Ovary (tissue), 9 donors: ENCODE results near the gene KBTBD13. TPM values are rescaled to one million over a fixed set of nuclear protein-coding genes. Genes with fewer than 3 reads are reported as not detected.
A peak's percentile ranks its signal among the peaks of the same experiment; 100 is the strongest.

Source experiments
- DNase-seq, 5 donors: peaks; one replicate each; pipeline ENCODE4 v3.0.0-alpha.2; 2019 to 2020
- H3K27ac ChIP-seq, 2 donors: fragments of 200-600 bp; one replicate each; pipeline versions ENCODE4 v1.5.1 to v1.8.0; 2019 to 2022
- H3K27me3 ChIP-seq: fragments of 200-600 bp; one replicate; pipeline ENCODE4 v1.8.0; 2022
- H3K36me3 ChIP-seq: fragments of 200-600 bp; sonication (generic); one replicate; pipeline ENCODE4 v1.5.1; 2019
- H3K4me1 ChIP-seq: one replicate; pipeline ENCODE4 v1.8.1; 2013; ENCODE audit warnings: mild to moderate bottlenecking, moderate library complexity; ENCODE audit not compliant: insufficient read depth
- H3K4me3 ChIP-seq: fragments of 200-600 bp; sonication (generic); one replicate; pipeline ENCODE4 v1.5.1; 2017
- H3K9me3 ChIP-seq, 2 donors: fragments of 200-600 bp in 1 of 2; sonication (generic) in 1 of 2; one replicate each; pipeline versions ENCODE4 v1.5.1 to v1.8.1; 2013 to 2019; ENCODE audit warnings: mild to moderate bottlenecking in 1 of 2, moderate library complexity in 1 of 2
- CTCF ChIP-seq, 3 donors: fragments of 450-650 bp in 2 of 3; fragments of 200-600 bp in 1 of 3; IDR thresholded peaks; one replicate each; pipeline versions ENCODE4 v1.5.1 to v1.8.0; 2016 to 2022; ENCODE audit warnings: antibody characterized with exemption in 3 of 3, mild to moderate bottlenecking in 1 of 3
- EP300 ChIP-seq: sonication (generic); formaldehyde crosslinking; IDR thresholded peaks from one replicate; pipeline ENCODE4 v1.6.1; 2017; ENCODE audit warnings: antibody characterized with exemption
- POLR2A ChIP-seq: fragments of 450-650 bp; IDR thresholded peaks from one replicate; pipeline ENCODE4 v1.6.1; 2017; ENCODE audit warnings: antibody characterized with exemption, mild to moderate bottlenecking, moderate library complexity
- WGBS, 3 donors: extraction: QIAGEN DNeasy Blood & Tissue Kit in 1 of 3; methylation state at CpG; one replicate each; pipeline versions ENCODE4 v1.1.5 to v1.1.7; 2013 to 2017; 5-methylcytosine and 5-hydroxymethylcytosine counted together
- intact Hi-C, 4 donors: fragments of 100-400 bp; cut with DNase I; formaldehyde crosslinking; loops; one replicate each; pipeline versions ENCODE4 v1.11.0 to v1.15.1; 2022 to 2023
- polyA plus RNA-seq, 2 donors: library from polyadenylated mRNA; stranded (reverse); fragments of 200-250 nt in 1 of 2; fragments of 350-450 nt in 1 of 2; fragmentation: Illumina TruSeq in 1 of 2; extraction: RNeasy Lipid Tissue Mini Kit (QIAGEN cat#74804) in 1 of 2; gene quantifications; one replicate each; pipeline ENCODE4 v1.2.3, GENCODE V29; 2013 to 2014
- total RNA-seq, 7 donors: library from RNA; depleted of rRNA in 2 of 7; stranded (reverse); fragments of >200 nt in 2 of 7; fragmentation: NEBNext Ultra II Directional in 3 of 7; extraction: Animal tissue kit (Norgen Biotek cat#: 25700) in 3 of 7; gene quantifications; one replicate each; pipeline versions ENCODE4 v1.1.0 to v1.2.4, GENCODE V29; 2016 to 2023
- donor health status: DM: no; HTN: no; CAD: no; lungs with moderate emphysema.
- donor health status: DM: no; HTN: no; CAD: no.
- donor health status: Bipolar disorder and iron deficiency.
- donor health status: DM: yes; HTN: yes; CAD: no.
- donor health status: DM: no; HTN: no; CAD: no.
- donor health status: DM: yes; HTN: yes; CAD: no.

Gene KBTBD13
- total and polyA plus RNA-seq, 9 donors: 0.07 to 0.28 (median 0.09) TPM; not detected in 3

DNA sequence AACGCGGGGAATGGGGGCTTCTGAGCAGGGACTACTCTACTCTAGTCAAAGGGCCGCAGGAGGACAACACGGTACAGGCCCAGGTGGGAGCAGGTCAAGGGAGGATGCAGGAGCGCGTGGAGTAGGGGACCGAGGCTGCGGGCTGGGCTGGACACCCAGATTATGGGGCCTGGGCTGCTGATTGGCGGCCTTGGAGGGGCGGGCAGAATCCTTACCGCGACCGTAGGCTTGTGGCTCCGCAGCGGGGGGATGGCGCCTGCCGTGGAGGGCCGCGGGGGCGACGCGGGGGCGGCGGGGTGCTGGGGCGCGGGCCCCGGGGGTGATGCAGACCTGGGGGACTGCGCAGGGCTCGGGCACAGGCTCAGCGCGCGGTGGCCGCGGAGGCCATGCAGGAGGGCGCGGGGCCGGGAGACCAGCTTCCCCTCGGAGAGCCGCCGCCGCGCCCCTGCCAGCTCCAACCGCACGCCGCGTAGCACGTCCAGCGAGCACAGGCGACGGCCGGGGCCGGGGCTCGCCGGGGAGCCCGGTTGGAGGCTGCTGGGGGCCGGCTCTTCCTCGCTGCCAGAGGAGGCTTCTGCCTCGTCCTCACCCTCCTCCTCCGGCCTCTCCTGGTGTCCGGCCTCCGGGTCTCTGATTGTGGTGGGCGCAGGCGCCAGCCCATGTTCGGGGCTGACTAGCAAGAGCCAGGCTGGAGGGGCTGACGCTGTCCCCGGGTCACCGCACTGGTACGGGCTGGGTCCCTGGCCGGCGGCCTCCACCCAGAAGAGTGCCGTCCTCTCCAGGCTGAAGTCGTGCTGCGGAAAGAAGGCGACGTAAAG is 25.6 kb downstream of the KBTBD13 start:
- DNase-seq: no peak
- Histone ChIP-seq H3K9me3 (no peaks in the 10 kb centered on the region), H3K27ac (no peak overlapping the region), H3K27me3 (no peaks in the 10 kb centered on the region), H3K4me1 (no peaks in the 10 kb centered on the region), H3K36me3 (no peaks in the 10 kb centered on the region), H3K4me3 (no peak overlapping the region)
- TF ChIP-seq POLR2A (no peak), CTCF (IDR thresholded peaks at IDR 0.05) (peak in 1 of 3 donors; percentile 0)
- intact Hi-C loops: loop anchor here in 1 of 4 donors (5.0 kb wide), 1 partner anchor 70 kb away; no protein-coding TSS in a partner anchor
- WGBS, 3 donors: 78 to 82% (median 79%) methylated on average over 69 to 75 of the region's 75 CpGs

- intact Hi-C loops: loop anchor here in 1 of 4 donors (5.0 kb wide), 1 partner anchor 71 kb away; no protein-coding TSS in a partner anchor
- H3K27ac ChIP-seq: no peak overlapping the region
- no peaks in the 10 kb centered on the region for H3K4me1 ChIP-seq
- no peaks in the 10 kb centered on the region for H3K9me3 ChIP-seq
- TF ChIP-seq EP300 (no peak), CTCF (IDR thresholded peaks at IDR 0.05) (no peak), POLR2A (no peak)
- no peak overlapping the region for H3K4me3 ChIP-seq
- no peak for DNase-seq
- no peaks in the 10 kb centered on the region for H3K36me3 ChIP-seq
- no peaks in the 10 kb centered on the region for H3K27me3 ChIP-seq
- WGBS, 3 donors: 95 to 97% (median 96%) methylated on average over 3 of the region's 3 CpGs
Measured at GRCh38 chr15:65102912-65103311, 26.4 kb downstream of the KBTBD13 start.

GRCh38 chr15:65105038-65105437 is 28.5 kb downstream of the KBTBD13 start:
- no peak for DNase-seq
- no peak for TF ChIP-seq CTCF (IDR thresholded peaks at IDR 0.05)
- TF ChIP-seq EP300: no peak
- TF ChIP-seq POLR2A: no peak
- Histone ChIP-seq H3K4me3 (no peak overlapping the region), H3K27ac (no peak overlapping the region), H3K36me3 (no peaks in the 10 kb centered on the region), H3K27me3 (no peaks in the 10 kb centered on the region), H3K4me1 (no peaks in the 10 kb centered on the region), H3K9me3 (no peaks in the 10 kb centered on the region)
- 85 to 94% (median 88%) methylated on average over 5 of the region's 5 CpGs for WGBS, 3 donors
- intact Hi-C loops: no loop called here

GRCh38 chr15:65106011-65106590 is 29.6 kb downstream of the KBTBD13 start:
- Histone ChIP-seq H3K36me3 (no peaks in the 10 kb centered on the region), H3K27ac (no peak overlapping the region), H3K4me3 (no peak overlapping the region), H3K4me1 (no peaks in the 10 kb centered on the region), H3K27me3 (no peaks in the 10 kb centered on the region), H3K9me3 (no peaks in the 10 kb centered on the region)
- 70 to 77% (median 76%) methylated on average over 6 of the region's 6 CpGs for WGBS, 3 donors
- DNase-seq: no peak
- TF ChIP-seq POLR2A (no peak), CTCF (IDR thresholded peaks at IDR 0.05) (no peak)
- intact Hi-C loops: no loop called here
